GM23338 (cell line): ENCODE data around the gene SPARC. TPM values are rescaled to one million over a fixed set of nuclear protein-coding genes. Genes with fewer than 3 reads are reported as not detected.

ENCODE experiments used
- ATAC-seq: fragments of 200-7000 bp; cut with Tn5 transposase; 3 replicates; pipeline ENCODE4 v1.9.1; 2020
- DNase-seq: peaks from one replicate; pipeline ENCODE4 v3.0.0-alpha.2; 2015; ENCODE audit warnings: low spot score
- H2AFZ ChIP-seq: fragments of 200-600 bp; sonication (generic); 2 replicates; pipeline ENCODE4 v1.8.0; 2016; ENCODE audit warnings: antibody characterized with exemption, mild to moderate bottlenecking, moderate library complexity
- H3F3A ChIP-seq: fragments of 200-600 bp; sonication (generic); replicated peaks from 2 replicates; pipeline ENCODE4 v1.8.0; 2017; ENCODE audit warnings: antibody characterized with exemption, mixed run types, low read depth
- H3K27ac ChIP-seq: fragments of 200-600 bp; sonication (generic); 2 replicates; pipeline ENCODE4 v1.6.1; 2016; ENCODE audit warnings: low read depth
- H3K27me3 ChIP-seq: fragments of 200-600 bp; sonication (generic); 2 replicates; pipeline ENCODE4 v1.8.0; 2016; ENCODE audit warnings: mild to moderate bottlenecking, mixed run types, moderate library complexity; ENCODE audit not compliant: insufficient read depth
- H3K36me3 ChIP-seq: fragments of 200-600 bp; sonication (generic); 2 replicates; pipeline ENCODE4 v1.8.0; 2016; ENCODE audit warnings: mild to moderate bottlenecking; ENCODE audit not compliant: insufficient read depth
- H3K4me1 ChIP-seq: fragments of 200-600 bp; sonication (generic); 2 replicates; pipeline ENCODE4 v1.8.0; 2016; ENCODE audit warnings: mild to moderate bottlenecking, moderate library complexity; ENCODE audit not compliant: insufficient read depth
- H3K4me2 ChIP-seq: fragments of 200-600 bp; sonication (generic); 2 replicates; pipeline ENCODE4 v1.7.1; 2017; ENCODE audit warnings: mixed run types
- H3K4me3 ChIP-seq: fragments of 200-600 bp; sonication (generic); 2 replicates; pipeline ENCODE4 v1.6.1; 2016; ENCODE audit warnings: mixed run types
- H3K79me2 ChIP-seq: fragments of 200-600 bp; sonication (generic); replicated peaks from 2 replicates; pipeline ENCODE4 v1.8.0; 2017; ENCODE audit warnings: mild to moderate bottlenecking; ENCODE audit not compliant: insufficient read depth
- H3K9me2 ChIP-seq: fragments of 200-600 bp; sonication (generic); 2 replicates; pipeline ENCODE4 v1.8.0; 2017; ENCODE audit not compliant: insufficient read depth
- H4K20me1 ChIP-seq: fragments of 200-600 bp; sonication (generic); replicated peaks from 2 replicates; pipeline ENCODE4 v1.8.0; 2017; ENCODE audit warnings: mild to moderate bottlenecking; ENCODE audit not compliant: insufficient read depth
- H3K27ac Mint-ChIP-seq: 2 replicates; pipeline ENCODE4 v1.8.0; 2020; ENCODE audit warnings: inconsistent platforms, mild to moderate bottlenecking, moderate library complexity, mixed read lengths
- H3K27me3 Mint-ChIP-seq: 3 replicates; pipeline ENCODE4 v1.8.0; 2022; ENCODE audit warnings: low read depth, mild to moderate bottlenecking, moderate library complexity, mixed read lengths, inconsistent platforms; ENCODE audit not compliant: insufficient read depth, poor library complexity
- H3K36me3 Mint-ChIP-seq: 3 replicates; pipeline ENCODE4 v1.8.0; 2021; ENCODE audit warnings: low read depth, mild to moderate bottlenecking, inconsistent platforms, moderate library complexity, mixed read lengths
- H3K4me1 Mint-ChIP-seq: 3 replicates; pipeline ENCODE4 v1.8.0; 2020; ENCODE audit warnings: mild to moderate bottlenecking, inconsistent platforms, mixed read lengths
- H3K4me3 Mint-ChIP-seq: 3 replicates; pipeline ENCODE4 v1.8.0; 2021; ENCODE audit warnings: moderate library complexity, mild to moderate bottlenecking, inconsistent platforms, mixed read lengths
- H3K9me3 Mint-ChIP-seq: 3 replicates; pipeline ENCODE4 v1.8.0; 2020; ENCODE audit warnings: moderate library complexity, mild to moderate bottlenecking, inconsistent platforms, mixed read lengths
- JUNB ChIP-seq: IDR thresholded peaks from one replicate; pipeline ENCODE4 v1.6.1; 2016; ENCODE audit warnings: antibody characterized with exemption; ENCODE audit not compliant: unreplicated experiment
- NANOG ChIP-seq: IDR thresholded peaks from 2 replicates; pipeline ENCODE4 v1.6.1; 2016; ENCODE audit warnings: antibody characterized with exemption, borderline replicate concordance
- POLR2AphosphoS5 ChIP-seq: IDR thresholded peaks from 2 replicates; pipeline ENCODE4 v1.6.1; 2016; ENCODE audit warnings: antibody characterized with exemption, low read depth
- STAT1 ChIP-seq: IDR thresholded peaks from one replicate; pipeline ENCODE4 v1.6.1; 2016; ENCODE audit warnings: antibody characterized with exemption; ENCODE audit not compliant: unreplicated experiment
- ZNF114 ChIP-seq: fragments of 250-450 bp; sonication (Bioruptor Pico); IDR thresholded peaks from 2 replicates; pipeline ENCODE4 v1.5.0; 2020; ENCODE audit warnings: mild to moderate bottlenecking, moderate library complexity
- ZNF331 ChIP-seq: fragments of 250-450 bp; sonication (Bioruptor Pico); IDR thresholded peaks from 2 replicates; pipeline ENCODE4 v1.5.0; 2020; ENCODE audit warnings: low read depth, mild to moderate bottlenecking, moderate library complexity
- polyA plus RNA-seq: library from polyadenylated mRNA; unstranded; fragments of >200 nt; fragmentation: Nextera tagmentation; extraction: Ambion mirVana; gene quantifications from 2 replicates; pipeline ENCODE4 v1.2.1, GENCODE V29; 2016
- total RNA-seq: library from RNA; depleted of rRNA; stranded (reverse); fragments of >200 nt; shearing (Covaris generic); gene quantifications from 2 replicates; pipeline ENCODE4 v1.2.3, GENCODE V29; 2014
- TF ChIP-seq, protein P1 (sequence below): IDR thresholded peaks from 2 replicates; pipeline ENCODE4 v1.6.1; 2016; ENCODE audit warnings: antibody characterized with exemption
- TF ChIP-seq, protein P2 (sequence below): fragments of 250-450 bp; sonication (Bioruptor Pico); IDR thresholded peaks from 2 replicates; pipeline ENCODE4 v1.5.0; 2020; ENCODE audit warnings: mild to moderate bottlenecking, moderate library complexity
- TF ChIP-seq, protein P3 (sequence below): IDR thresholded peaks from one replicate; pipeline ENCODE4 v1.6.1; 2018; ENCODE audit warnings: antibody characterized with exemption; ENCODE audit not compliant: unreplicated experiment
- TF ChIP-seq, protein P4 (sequence below), 2 experiments: fragments of 200-600 bp in 1 of 2; sonication (generic) in 1 of 2; conservative IDR thresholded peaks; 2 replicates each; pipeline versions ENCODE4 v1.5.1 to v1.6.1; 2016 to 2017; ENCODE audit warnings: antibody characterized with exemption in 2 of 2, low read depth in 2 of 2, mild to moderate bottlenecking in 2 of 2, moderate library complexity in 1 of 2

SPARC gene
- total and polyA plus RNA-seq, 2 experiments from 2014 or later, result 218 to 225 TPM

DNA sequence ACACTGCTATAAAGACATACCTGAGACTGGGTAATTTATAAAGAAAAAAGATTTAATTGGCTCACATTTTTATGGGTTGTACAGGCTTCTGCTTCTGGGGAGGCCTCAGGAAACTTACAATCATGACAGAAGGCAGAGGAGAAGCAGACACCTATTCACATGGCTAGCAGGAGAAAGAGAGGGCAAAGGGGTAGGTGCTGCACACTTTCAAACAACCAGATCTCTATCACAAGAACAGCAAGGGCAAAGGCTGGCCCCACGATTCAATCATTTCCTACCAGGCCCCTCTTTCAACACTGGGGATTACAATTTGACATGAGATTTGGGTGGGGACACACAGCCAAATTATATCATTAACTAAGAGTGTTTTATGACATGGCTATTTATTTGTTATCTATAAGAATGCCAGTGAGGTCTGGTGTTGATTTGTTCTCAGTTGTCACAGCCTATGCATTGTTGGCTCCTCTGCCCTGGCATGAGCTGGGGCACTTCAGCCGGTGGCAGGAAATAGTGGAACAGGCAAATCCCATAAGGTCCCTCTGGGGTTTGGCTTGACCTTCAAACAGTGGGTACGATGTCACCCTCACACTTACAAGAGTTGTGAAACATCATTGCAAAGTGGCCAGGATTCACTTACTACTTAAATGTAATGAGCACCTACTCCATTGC lies 44.1 kb downstream of the SPARC start (continued):
- TF ChIP-seq, protein P1, sequence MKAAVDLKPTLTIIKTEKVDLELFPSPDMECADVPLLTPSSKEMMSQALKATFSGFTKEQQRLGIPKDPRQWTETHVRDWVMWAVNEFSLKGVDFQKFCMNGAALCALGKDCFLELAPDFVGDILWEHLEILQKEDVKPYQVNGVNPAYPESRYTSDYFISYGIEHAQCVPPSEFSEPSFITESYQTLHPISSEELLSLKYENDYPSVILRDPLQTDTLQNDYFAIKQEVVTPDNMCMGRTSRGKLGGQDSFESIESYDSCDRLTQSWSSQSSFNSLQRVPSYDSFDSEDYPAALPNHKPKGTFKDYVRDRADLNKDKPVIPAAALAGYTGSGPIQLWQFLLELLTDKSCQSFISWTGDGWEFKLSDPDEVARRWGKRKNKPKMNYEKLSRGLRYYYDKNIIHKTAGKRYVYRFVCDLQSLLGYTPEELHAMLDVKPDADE, result no peak
- TF ChIP-seq STAT1, result no peak
- TF ChIP-seq NANOG, result no peak
- TF ChIP-seq, protein P2, sequence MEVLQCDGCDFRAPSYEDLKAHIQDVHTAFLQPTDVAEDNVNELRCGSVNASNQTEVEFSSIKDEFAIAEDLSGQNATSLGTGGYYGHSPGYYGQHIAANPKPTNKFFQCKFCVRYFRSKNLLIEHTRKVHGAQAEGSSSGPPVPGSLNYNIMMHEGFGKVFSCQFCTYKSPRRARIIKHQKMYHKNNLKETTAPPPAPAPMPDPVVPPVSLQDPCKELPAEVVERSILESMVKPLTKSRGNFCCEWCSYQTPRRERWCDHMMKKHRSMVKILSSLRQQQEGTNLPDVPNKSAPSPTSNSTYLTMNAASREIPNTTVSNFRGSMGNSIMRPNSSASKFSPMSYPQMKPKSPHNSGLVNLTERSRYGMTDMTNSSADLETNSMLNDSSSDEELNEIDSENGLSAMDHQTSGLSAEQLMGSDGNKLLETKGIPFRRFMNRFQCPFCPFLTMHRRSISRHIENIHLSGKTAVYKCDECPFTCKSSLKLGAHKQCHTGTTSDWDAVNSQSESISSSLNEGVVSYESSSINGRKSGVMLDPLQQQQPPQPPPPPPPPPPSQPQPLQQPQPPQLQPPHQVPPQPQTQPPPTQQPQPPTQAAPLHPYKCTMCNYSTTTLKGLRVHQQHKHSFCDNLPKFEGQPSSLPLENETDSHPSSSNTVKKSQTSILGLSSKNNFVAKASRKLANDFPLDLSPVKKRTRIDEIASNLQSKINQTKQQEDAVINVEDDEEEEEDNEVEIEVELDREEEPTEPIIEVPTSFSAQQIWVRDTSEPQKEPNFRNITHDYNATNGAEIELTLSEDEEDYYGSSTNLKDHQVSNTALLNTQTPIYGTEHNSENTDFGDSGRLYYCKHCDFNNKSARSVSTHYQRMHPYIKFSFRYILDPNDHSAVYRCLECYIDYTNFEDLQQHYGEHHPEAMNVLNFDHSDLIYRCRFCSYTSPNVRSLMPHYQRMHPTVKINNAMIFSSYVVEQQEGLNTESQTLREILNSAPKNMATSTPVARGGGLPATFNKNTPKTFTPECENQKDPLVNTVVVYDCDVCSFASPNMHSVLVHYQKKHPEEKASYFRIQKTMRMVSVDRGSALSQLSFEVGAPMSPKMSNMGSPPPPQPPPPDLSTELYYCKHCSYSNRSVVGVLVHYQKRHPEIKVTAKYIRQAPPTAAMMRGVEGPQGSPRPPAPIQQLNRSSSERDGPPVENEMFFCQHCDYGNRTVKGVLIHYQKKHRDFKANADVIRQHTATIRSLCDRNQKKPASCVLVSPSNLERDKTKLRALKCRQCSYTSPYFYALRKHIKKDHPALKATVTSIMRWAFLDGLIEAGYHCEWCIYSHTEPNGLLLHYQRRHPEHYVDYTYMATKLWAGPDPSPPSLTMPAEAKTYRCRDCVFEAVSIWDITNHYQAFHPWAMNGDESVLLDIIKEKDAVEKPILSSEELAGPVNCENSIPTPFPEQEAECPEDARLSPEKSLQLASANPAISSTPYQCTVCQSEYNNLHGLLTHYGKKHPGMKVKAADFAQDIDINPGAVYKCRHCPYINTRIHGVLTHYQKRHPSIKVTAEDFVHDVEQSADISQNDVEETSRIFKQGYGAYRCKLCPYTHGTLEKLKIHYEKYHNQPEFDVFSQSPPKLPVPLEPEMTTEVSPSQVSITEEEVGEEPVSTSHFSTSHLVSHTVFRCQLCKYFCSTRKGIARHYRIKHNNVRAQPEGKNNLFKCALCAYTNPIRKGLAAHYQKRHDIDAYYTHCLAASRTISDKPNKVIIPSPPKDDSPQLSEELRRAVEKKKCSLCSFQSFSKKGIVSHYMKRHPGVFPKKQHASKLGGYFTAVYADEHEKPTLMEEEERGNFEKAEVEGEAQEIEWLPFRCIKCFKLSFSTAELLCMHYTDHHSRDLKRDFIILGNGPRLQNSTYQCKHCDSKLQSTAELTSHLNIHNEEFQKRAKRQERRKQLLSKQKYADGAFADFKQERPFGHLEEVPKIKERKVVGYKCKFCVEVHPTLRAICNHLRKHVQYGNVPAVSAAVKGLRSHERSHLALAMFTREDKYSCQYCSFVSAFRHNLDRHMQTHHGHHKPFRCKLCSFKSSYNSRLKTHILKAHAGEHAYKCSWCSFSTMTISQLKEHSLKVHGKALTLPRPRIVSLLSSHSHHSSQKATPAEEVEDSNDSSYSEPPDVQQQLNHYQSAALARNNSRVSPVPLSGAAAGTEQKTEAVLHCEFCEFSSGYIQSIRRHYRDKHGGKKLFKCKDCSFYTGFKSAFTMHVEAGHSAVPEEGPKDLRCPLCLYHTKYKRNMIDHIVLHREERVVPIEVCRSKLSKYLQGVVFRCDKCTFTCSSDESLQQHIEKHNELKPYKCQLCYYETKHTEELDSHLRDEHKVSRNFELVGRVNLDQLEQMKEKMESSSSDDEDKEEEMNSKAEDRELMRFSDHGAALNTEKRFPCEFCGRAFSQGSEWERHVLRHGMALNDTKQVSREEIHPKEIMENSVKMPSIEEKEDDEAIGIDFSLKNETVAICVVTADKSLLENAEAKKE (CRISPR knock-in tag), result no peak
- TF ChIP-seq JUNB, result no peak

DNA sequence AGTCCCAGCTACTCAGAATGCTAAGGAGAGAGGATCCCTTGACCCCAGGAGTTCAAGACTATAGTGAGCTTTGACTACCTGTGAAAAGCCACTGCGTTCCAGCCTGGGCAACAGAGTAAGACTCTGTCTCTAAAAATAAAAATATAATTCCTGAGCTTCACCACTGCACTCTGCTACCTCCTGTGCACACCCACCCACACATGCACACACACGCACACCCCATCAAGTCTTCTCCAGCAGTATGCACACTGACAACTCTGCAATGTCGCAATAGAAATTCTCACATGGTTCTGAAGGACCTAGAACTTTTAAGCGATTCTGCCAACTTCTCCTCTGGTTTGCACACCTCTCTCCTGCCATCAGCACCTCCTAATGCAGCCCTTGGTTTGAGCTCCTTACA lies 48.1 kb downstream of the SPARC start:
- Histone ChIP-seq H3K9me2 (no peaks in the 10 kb centered on the region), H3K4me1 (no peaks in the 10 kb centered on the region; the same call in 1 of the 2 replicates), H3K4me2 (no peak overlapping the region), H3K4me3 (no peak overlapping the region), H3K79me2 (no peaks in the 10 kb centered on the region), H3F3A (no peaks in the 10 kb centered on the region), H2AFZ (no peak overlapping the region), H4K20me1 (no peaks in the 10 kb centered on the region; the same call in none of the 2 replicates), H3K27ac (no peak overlapping the region), H3K27me3 (no peaks in the 10 kb centered on the region), H3K36me3 (no peaks in the 10 kb centered on the region)
- Mint-ChIP-seq H3K36me3 (no peaks in the 10 kb centered on the region), H3K4me1 (peaks cover 2% of the 10 kb centered on the region; the same call in 2 of the 3 replicates), H3K4me3 (no peak overlapping the region), H3K27ac (no peak overlapping the region), H3K27me3 (peaks cover 5% of the 10 kb centered on the region), H3K9me3 (no peaks in the 10 kb centered on the region; the same call in 1 of the 3 replicates)
- ATAC-seq (no peak), DNase-seq (no peak)
- TF ChIP-seq, protein P3, sequence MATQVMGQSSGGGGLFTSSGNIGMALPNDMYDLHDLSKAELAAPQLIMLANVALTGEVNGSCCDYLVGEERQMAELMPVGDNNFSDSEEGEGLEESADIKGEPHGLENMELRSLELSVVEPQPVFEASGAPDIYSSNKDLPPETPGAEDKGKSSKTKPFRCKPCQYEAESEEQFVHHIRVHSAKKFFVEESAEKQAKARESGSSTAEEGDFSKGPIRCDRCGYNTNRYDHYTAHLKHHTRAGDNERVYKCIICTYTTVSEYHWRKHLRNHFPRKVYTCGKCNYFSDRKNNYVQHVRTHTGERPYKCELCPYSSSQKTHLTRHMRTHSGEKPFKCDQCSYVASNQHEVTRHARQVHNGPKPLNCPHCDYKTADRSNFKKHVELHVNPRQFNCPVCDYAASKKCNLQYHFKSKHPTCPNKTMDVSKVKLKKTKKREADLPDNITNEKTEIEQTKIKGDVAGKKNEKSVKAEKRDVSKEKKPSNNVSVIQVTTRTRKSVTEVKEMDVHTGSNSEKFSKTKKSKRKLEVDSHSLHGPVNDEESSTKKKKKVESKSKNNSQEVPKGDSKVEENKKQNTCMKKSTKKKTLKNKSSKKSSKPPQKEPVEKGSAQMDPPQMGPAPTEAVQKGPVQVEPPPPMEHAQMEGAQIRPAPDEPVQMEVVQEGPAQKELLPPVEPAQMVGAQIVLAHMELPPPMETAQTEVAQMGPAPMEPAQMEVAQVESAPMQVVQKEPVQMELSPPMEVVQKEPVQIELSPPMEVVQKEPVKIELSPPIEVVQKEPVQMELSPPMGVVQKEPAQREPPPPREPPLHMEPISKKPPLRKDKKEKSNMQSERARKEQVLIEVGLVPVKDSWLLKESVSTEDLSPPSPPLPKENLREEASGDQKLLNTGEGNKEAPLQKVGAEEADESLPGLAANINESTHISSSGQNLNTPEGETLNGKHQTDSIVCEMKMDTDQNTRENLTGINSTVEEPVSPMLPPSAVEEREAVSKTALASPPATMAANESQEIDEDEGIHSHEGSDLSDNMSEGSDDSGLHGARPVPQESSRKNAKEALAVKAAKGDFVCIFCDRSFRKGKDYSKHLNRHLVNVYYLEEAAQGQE, result no peak
- TF ChIP-seq, protein P4, sequence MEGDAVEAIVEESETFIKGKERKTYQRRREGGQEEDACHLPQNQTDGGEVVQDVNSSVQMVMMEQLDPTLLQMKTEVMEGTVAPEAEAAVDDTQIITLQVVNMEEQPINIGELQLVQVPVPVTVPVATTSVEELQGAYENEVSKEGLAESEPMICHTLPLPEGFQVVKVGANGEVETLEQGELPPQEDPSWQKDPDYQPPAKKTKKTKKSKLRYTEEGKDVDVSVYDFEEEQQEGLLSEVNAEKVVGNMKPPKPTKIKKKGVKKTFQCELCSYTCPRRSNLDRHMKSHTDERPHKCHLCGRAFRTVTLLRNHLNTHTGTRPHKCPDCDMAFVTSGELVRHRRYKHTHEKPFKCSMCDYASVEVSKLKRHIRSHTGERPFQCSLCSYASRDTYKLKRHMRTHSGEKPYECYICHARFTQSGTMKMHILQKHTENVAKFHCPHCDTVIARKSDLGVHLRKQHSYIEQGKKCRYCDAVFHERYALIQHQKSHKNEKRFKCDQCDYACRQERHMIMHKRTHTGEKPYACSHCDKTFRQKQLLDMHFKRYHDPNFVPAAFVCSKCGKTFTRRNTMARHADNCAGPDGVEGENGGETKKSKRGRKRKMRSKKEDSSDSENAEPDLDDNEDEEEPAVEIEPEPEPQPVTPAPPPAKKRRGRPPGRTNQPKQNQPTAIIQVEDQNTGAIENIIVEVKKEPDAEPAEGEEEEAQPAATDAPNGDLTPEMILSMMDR (conservative IDR thresholded peaks at IDR 0.05; ENCODE audit: low read depth in 2 of 2), result no peak
- no peak for TF ChIP-seq STAT1
- TF ChIP-seq JUNB, result no peak
- TF ChIP-seq POLR2AphosphoS5, result no peak
- TF ChIP-seq, protein P1, result no peak
- no peak for TF ChIP-seq ZNF114 (CRISPR knock-in tag)
- no peak for TF ChIP-seq ZNF331
